HG03280 (cell line): ENCODE results near the gene PTTG1IP.

Source experiments
- ATAC-seq: cut with Tn5 transposase; IDR thresholded peaks from one replicate; pipeline ENCODE4 v1.9.1; 2021; ENCODE audit warnings: mild to moderate bottlenecking, moderate library complexity; ENCODE audit not compliant: unreplicated experiment

PTTG1IP gene

DNA sequence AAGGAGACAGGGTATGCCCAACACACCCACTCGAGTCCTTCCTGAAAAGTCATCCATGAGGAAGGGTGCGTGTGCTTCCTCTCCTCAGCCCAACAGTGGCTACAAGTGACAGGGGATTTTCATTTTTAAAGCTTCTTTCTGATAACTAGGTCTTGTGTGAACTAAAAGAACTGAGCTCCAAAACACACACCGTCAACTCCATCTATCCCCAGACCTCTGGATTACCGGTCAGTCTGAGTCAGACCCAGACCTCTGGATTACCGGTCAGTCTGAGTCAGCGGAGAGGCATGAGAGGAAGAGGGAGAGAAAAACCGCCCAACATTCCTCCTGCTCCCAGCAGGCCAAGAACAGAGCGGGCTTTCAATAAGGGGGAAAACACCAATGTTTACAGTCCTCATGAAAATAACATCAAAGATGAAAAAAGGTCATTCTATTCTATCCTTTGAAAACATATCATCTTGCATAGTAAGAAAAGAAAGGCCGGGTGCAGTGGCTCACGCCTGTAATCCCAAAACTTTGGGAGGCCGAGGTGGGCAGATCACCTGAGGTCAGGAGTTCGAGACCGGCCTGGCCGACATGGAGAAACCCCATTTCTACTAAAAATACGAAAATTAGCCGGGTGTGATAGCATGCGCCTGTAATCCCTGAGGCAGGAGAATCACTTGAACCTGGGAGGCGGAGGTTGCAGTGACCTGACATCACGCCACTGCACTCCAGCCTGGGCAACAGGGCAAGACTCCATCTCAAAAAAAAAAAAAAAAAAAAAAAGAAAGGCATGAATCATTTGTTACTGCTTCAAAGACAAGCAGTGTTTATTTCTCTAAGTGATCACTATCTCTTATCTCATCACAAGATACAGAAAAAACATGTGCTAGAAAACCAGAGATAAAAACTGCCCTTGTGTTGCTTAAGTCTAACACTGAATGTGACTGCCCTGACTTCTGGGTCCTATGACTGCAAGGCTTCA lies 3.4 kb downstream of the PTTG1IP start:
- ATAC-seq: no peak

- ATAC-seq: no peak
These were observed 4.8 kb downstream of the PTTG1IP start for GRCh38 chr21:44868707-44869106.

DNA sequence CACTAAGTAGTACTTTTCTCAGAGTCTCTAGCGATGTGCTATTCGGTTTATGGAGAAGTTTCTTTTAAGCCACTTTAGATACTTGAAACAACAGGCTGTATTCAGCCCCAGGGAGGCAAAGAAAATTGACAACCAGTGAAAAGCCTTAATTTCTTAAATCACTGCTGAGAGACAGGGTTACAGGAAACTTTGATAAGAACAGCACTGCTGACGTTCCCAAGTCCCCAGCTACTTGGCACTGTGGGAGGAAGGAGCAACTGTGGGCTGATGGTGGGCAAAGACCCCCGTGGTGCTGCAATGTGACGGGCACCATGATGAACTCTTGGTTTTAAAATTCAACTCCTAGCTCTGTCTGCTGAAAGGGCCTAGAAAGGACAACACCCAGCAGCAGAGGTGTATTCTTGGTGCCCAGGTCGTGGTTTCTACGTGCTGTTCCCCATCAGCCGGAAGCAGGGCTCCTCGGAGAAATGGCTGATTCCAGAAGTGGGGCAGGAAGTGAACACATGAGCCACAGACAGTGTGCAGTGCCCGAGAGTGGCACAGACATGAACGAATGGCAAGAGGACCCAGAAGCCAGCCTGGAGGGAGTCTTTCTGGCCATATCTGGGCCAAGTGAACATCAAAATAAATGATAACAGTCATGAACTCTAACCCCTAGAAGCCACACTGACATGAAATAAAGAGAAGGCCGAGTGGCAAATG lies 5.3 kb downstream of the PTTG1IP start:
- ATAC-seq: no peak

GRCh38 chr21:44867464-44867863 lies 6.0 kb downstream of the PTTG1IP start:
- ATAC-seq: no peak

DNA sequence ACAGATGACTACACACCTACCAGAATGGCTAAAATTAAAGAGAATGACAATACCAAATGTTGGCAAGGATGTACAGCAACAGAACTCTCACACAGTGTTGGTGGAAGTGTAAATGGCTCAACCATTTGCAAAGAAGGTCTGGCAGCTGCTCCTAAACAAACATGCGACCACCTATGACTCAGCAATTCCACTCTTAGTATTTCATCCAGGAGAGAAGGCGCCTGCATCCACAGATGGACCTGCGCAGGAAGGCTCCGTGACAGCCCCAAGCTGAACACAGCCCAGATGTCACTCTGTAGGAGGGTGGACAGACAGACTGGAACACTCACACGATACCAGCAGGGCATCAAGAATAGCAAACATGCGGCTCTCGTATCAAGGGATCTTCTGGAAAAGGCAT lies 6.7 kb downstream of the PTTG1IP start:
- no peak for ATAC-seq

GRCh38 chr21:44865561-44866280 lies 7.8 kb downstream of the PTTG1IP start:
- ATAC-seq: no peak

DNA sequence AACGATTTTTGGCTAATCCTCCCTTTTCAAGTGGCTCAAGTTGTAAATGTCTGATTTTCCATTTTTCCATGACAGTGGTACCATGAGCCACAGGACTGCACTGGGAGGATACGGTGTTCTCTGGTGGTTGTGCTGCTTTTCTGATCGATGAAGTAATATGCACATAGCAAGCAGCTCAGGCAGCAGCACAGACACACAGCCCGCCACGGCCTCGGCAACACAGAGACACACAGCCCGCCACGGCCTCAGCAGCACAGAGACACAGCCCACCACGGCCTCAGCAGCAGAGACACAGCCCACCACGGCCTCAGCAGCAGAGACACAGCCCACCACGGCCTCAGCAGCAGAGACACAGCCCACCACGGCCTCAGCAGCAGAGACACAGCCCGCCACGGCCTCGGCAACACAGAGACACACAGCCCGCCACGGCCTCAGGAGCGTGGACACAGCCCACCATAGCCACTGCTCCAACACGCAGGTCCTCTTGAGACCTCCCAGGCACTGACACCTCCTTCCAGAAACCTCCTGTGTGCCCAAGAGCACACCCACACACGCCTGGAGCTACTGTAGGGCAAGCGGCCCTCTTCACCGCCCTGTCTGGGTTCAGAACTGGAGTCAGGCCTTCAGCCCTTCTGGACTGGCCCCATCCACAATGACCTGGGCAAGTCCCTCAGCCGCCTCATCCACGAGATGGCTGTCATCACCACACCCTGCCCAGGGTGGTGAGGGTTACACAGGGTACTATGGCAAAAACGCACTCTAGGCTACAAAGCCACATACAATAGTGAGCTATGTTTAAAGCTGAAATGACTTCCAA lies 10.4 kb downstream of the PTTG1IP start:
- no peak for ATAC-seq

- no peak for ATAC-seq
These were observed 14.7 kb downstream of the PTTG1IP start for GRCh38 chr21:44858791-44859190.

GRCh38 chr21:44858291-44858690 lies 15.2 kb downstream of the PTTG1IP start:
- ATAC-seq: no peak

DNA sequence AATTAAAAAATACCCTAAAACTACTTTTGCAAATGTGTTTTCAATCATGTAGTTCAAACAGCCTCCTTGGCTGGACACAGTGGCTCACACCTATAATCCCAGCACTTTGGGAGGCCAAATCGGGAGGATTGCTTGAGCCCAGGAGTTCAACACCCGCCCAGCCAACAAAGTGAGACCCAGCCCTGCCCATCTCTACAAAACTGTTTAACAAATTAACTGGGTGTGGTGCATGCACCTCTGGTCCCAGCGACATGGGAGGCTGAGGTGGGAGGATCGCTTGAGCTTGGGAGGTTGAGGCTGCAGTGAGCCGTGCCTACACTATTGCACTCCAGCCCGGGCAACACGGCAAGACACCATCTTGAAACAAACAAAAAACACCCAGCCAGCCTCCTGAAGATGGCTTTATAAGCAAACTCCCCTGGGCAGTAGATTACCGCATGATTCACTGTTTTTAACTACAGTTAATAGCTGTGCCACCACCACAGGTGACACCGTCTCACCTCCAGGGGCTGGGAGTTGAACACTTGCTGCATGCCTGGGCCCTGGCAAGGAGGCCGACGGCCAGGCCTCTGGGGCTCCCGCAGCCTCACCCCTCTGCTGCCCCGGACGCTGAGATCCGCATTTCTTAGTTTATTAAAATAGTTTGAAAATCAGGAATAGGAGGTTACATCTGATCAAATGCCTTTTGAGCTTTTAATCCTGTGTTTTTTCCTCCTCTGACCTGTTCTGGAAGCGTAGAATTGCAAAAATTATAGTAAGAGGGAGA lies 16.2 kb downstream of the PTTG1IP start:
- ATAC-seq: no peak

- ATAC-seq: no peak
These were observed 17.4 kb downstream of the PTTG1IP start for GRCh38 chr21:44856131-44856530.

GRCh38 chr21:44855572-44855971 lies 17.9 kb downstream of the PTTG1IP start:
- no peak for ATAC-seq

DNA sequence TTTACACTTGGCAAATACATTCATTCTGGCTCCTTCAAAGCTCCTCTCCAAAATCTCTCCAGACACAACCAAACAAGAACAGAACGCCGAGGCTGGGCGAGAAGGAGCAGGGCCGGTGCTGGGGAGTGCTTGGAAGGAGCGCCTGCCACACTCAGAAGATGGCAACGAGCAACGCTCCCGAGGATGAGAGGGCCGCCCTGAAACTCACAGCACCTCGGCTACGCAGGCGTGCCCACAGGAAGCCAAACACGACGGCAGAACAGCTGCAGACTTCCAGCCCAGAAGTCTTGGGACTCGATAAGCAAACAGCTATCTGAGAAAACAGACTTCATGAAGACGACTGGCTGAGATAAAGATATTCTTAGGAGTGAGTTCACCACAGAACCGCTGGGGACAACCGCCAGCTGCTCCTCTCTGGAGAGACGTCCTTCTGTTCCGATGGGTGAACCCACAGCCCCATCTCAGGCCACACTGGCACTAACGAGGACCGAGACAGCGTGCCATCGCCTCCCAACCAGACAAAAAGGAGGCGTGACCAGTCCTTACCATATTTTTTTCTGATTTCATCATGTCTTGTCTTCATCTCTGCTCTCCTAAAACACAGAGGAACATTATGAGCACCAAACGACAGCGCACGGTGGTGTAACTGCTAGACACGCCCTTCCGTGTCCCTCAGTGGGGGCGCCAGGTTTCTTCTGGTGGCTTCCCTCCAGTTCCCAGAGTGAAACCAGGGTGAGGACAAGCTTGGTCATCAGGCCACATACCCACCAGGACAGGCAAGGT lies 18.6 kb downstream of the PTTG1IP start:
- no peak for ATAC-seq

DNA sequence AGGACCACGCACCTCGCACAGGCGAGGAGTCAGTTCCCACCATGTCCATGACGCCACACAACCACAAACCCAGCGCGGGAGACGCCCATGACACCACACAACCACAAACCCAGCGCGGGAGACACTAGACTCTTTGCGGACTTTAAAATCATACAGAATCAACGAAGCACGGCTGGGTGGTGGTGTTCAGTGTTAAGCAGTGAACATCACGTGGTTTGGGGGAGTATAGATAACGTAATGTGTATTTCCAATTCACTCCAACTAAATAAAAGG lies 19.2 kb downstream of the PTTG1IP start:
- ATAC-seq: no peak

- no peak for ATAC-seq
These were observed 19.7 kb downstream of the PTTG1IP start for GRCh38 chr21:44853601-44854390.

- no peak for ATAC-seq
These were observed 22.4 kb downstream of the PTTG1IP start for GRCh38 chr21:44850905-44851657.

- no peak for ATAC-seq
These were observed 23.2 kb downstream of the PTTG1IP start for GRCh38 chr21:44850208-44850800.
